ENCODE measurements around the gene ST6GALNAC1.
"Not testable (repeated sequence)": the region's sequence is repeated elsewhere in the genome, so short reads cannot be mapped to it uniquely, and the experiment has no call there.

Gene ST6GALNAC1

GRCh38 chr17:76611080-76611749, 32.3 kb downstream of the ST6GALNAC1 start:
- H3K79me2 ChIP-seq (ENCODE audit: control insufficient read depth, insufficient read depth, low read length, unreplicated experiment); H3K27ac ChIP-seq (ENCODE audit: low read depth, low read length); H2AFZ ChIP-seq (ENCODE audit: low read length, unreplicated experiment); H3K36me3 ChIP-seq (ENCODE audit: insufficient read depth, low read length); H3K27me3 ChIP-seq (ENCODE audit: insufficient read depth, low read length); H3K4me1 ChIP-seq (ENCODE audit: control insufficient read depth, insufficient read depth, low read length, unreplicated experiment); H3K4me3 ChIP-seq (ENCODE audit: low read depth, low read length): not testable (repeated sequence)

- H3K79me2 ChIP-seq (ENCODE audit: control insufficient read depth, insufficient read depth, low read length, unreplicated experiment); H3K27ac ChIP-seq (ENCODE audit: low read depth, low read length); H3K27me3 ChIP-seq (ENCODE audit: insufficient read depth, low read length); H3K4me1 ChIP-seq (ENCODE audit: control insufficient read depth, insufficient read depth, low read length, unreplicated experiment); H3K4me3 ChIP-seq (ENCODE audit: low read depth, low read length); H2AFZ ChIP-seq (ENCODE audit: low read length, unreplicated experiment); H3K36me3 ChIP-seq (ENCODE audit: insufficient read depth, low read length): not testable (repeated sequence)
Observed at GRCh38 chr17:76606685-76607084, 36.9 kb downstream of the ST6GALNAC1 start.

GRCh38 chr17:76601065-76601464, 42.5 kb downstream of the ST6GALNAC1 start:
- H3K27me3 ChIP-seq (ENCODE audit: insufficient read depth, low read length) = no peaks in the 10 kb centered on the region
- H3K4me1 ChIP-seq (ENCODE audit: control insufficient read depth, insufficient read depth, low read length, unreplicated experiment) = peaks cover 18% of the 10 kb centered on the region
- no peak overlapping the region for H3K27ac ChIP-seq (ENCODE audit: low read depth, low read length)
- H3K79me2 ChIP-seq (ENCODE audit: control insufficient read depth, insufficient read depth, low read length, unreplicated experiment) = no peaks in the 10 kb centered on the region
- no peak overlapping the region for H2AFZ ChIP-seq (ENCODE audit: low read length, unreplicated experiment)
- H3K4me3 ChIP-seq (ENCODE audit: low read depth, low read length) = no peak overlapping the region
- H3K36me3 ChIP-seq (ENCODE audit: insufficient read depth, low read length) = no peaks in the 10 kb centered on the region

GRCh38 chr17:76599694-76600460, 43.7 kb downstream of the ST6GALNAC1 start:
- Histone ChIP-seq H2AFZ (ENCODE audit: low read length, unreplicated experiment) (no peak overlapping the region), H3K79me2 (ENCODE audit: control insufficient read depth, insufficient read depth, low read length, unreplicated experiment) (no peaks in the 10 kb centered on the region), H3K27ac (ENCODE audit: low read depth, low read length) (no peak overlapping the region), H3K36me3 (ENCODE audit: insufficient read depth, low read length) (no peaks in the 10 kb centered on the region), H3K27me3 (ENCODE audit: insufficient read depth, low read length) (no peaks in the 10 kb centered on the region), H3K4me3 (ENCODE audit: low read depth, low read length) (no peak overlapping the region), H3K4me1 (ENCODE audit: control insufficient read depth, insufficient read depth, low read length, unreplicated experiment) (peaks cover 18% of the 10 kb centered on the region)

- no peaks in the 10 kb centered on the region for H3K79me2 ChIP-seq (ENCODE audit: control insufficient read depth, insufficient read depth, low read length, unreplicated experiment)
- no peak overlapping the region for H3K4me3 ChIP-seq (ENCODE audit: low read depth, low read length)
- no peaks in the 10 kb centered on the region for H3K36me3 ChIP-seq (ENCODE audit: insufficient read depth, low read length)
- no peaks in the 10 kb centered on the region for H3K27me3 ChIP-seq (ENCODE audit: insufficient read depth, low read length)
- H2AFZ ChIP-seq (ENCODE audit: low read length, unreplicated experiment) = no peak overlapping the region
- peaks cover 18% of the 10 kb centered on the region for H3K4me1 ChIP-seq (ENCODE audit: control insufficient read depth, insufficient read depth, low read length, unreplicated experiment)
- H3K27ac ChIP-seq (ENCODE audit: low read depth, low read length) = no peak overlapping the region
Observed at GRCh38 chr17:76598004-76598439, 45.5 kb downstream of the ST6GALNAC1 start.

GRCh38 chr17:76597156-76598003, 46.2 kb downstream of the ST6GALNAC1 start:
- Histone ChIP-seq H3K36me3 (ENCODE audit: insufficient read depth, low read length) (no peaks in the 10 kb centered on the region), H3K79me2 (ENCODE audit: control insufficient read depth, insufficient read depth, low read length, unreplicated experiment) (no peaks in the 10 kb centered on the region), H3K4me1 (ENCODE audit: control insufficient read depth, insufficient read depth, low read length, unreplicated experiment) (peaks cover 18% of the 10 kb centered on the region), H2AFZ (ENCODE audit: low read length, unreplicated experiment) (no peak overlapping the region), H3K4me3 (ENCODE audit: low read depth, low read length) (no peak overlapping the region), H3K27me3 (ENCODE audit: insufficient read depth, low read length) (no peaks in the 10 kb centered on the region), H3K27ac (ENCODE audit: low read depth, low read length) (no peak overlapping the region)

- no peaks in the 10 kb centered on the region for H3K27me3 ChIP-seq (ENCODE audit: insufficient read depth, low read length)
Observed at GRCh38 chr17:76594690-76595089, 48.9 kb downstream of the ST6GALNAC1 start.

GRCh38 chr17:76593959-76594358, 49.6 kb downstream of the ST6GALNAC1 start:
- H3K79me2 ChIP-seq (ENCODE audit: control insufficient read depth, insufficient read depth, low read length, unreplicated experiment) = no peaks in the 10 kb centered on the region
- no peaks in the 10 kb centered on the region for H3K36me3 ChIP-seq (ENCODE audit: insufficient read depth, low read length)
- H3K27ac ChIP-seq (ENCODE audit: low read depth, low read length) = no peak overlapping the region
- no peak overlapping the region for H2AFZ ChIP-seq (ENCODE audit: low read length, unreplicated experiment)
- no peaks in the 10 kb centered on the region for H3K27me3 ChIP-seq (ENCODE audit: insufficient read depth, low read length)
- no peak overlapping the region for H3K4me3 ChIP-seq (ENCODE audit: low read depth, low read length)
- H3K4me1 ChIP-seq (ENCODE audit: control insufficient read depth, insufficient read depth, low read length, unreplicated experiment) = peaks cover 9% of the 10 kb centered on the region

More at GRCh38 chr17:76594690-76595089, 48.9 kb downstream of the ST6GALNAC1 start:
- Histone ChIP-seq H3K79me2 (ENCODE audit: control insufficient read depth, insufficient read depth, low read length, unreplicated experiment) (no peaks in the 10 kb centered on the region), H3K36me3 (ENCODE audit: insufficient read depth, low read length) (no peaks in the 10 kb centered on the region), H3K27ac (ENCODE audit: low read depth, low read length) (no peak overlapping the region), H2AFZ (ENCODE audit: low read length, unreplicated experiment) (no peak overlapping the region), H3K4me3 (ENCODE audit: low read depth, low read length) (no peak overlapping the region), H3K4me1 (ENCODE audit: control insufficient read depth, insufficient read depth, low read length, unreplicated experiment) (peaks cover 9% of the 10 kb centered on the region)

- no peak overlapping the region for H3K4me3 ChIP-seq (ENCODE audit: low read depth, low read length)
- H3K36me3 ChIP-seq (ENCODE audit: insufficient read depth, low read length) = no peaks in the 10 kb centered on the region
- H3K27ac ChIP-seq (ENCODE audit: low read depth, low read length) = no peak overlapping the region
- H3K4me1 ChIP-seq (ENCODE audit: control insufficient read depth, insufficient read depth, low read length, unreplicated experiment) = peaks cover 9% of the 10 kb centered on the region
- H3K79me2 ChIP-seq (ENCODE audit: control insufficient read depth, insufficient read depth, low read length, unreplicated experiment) = no peaks in the 10 kb centered on the region
- no peaks in the 10 kb centered on the region for H3K27me3 ChIP-seq (ENCODE audit: insufficient read depth, low read length)
- no peak overlapping the region for H2AFZ ChIP-seq (ENCODE audit: low read length, unreplicated experiment)
Observed at GRCh38 chr17:76593384-76593826, 50.2 kb downstream of the ST6GALNAC1 start.

- no peak overlapping the region for H2AFZ ChIP-seq (ENCODE audit: low read length, unreplicated experiment)
- H3K27ac ChIP-seq (ENCODE audit: low read depth, low read length) = no peak overlapping the region
- H3K36me3 ChIP-seq (ENCODE audit: insufficient read depth, low read length) = no peaks in the 10 kb centered on the region
- H3K79me2 ChIP-seq (ENCODE audit: control insufficient read depth, insufficient read depth, low read length, unreplicated experiment) = no peaks in the 10 kb centered on the region
- H3K27me3 ChIP-seq (ENCODE audit: insufficient read depth, low read length) = peaks cover 28% of the 10 kb centered on the region
- H3K4me1 ChIP-seq (ENCODE audit: control insufficient read depth, insufficient read depth, low read length, unreplicated experiment) = no peaks in the 10 kb centered on the region
- H3K4me3 ChIP-seq (ENCODE audit: low read depth, low read length) = no peak overlapping the region
Observed at GRCh38 chr17:76588182-76588581, 55.4 kb downstream of the ST6GALNAC1 start.
